ENCODE measurements around the gene SLC16A3. TPM values are rescaled to one million over a fixed set of nuclear protein-coding genes. Genes with fewer than 3 reads are reported as not detected.

SLC16A3 gene
- total and polyA plus RNA-seq, 9 of the 15 experiments (the other 6 are each of a cell fraction or from before 2014, with no cell fraction given), result 0.11 to 5.4 (median 1.2) TPM; not detected in 2

DNA sequence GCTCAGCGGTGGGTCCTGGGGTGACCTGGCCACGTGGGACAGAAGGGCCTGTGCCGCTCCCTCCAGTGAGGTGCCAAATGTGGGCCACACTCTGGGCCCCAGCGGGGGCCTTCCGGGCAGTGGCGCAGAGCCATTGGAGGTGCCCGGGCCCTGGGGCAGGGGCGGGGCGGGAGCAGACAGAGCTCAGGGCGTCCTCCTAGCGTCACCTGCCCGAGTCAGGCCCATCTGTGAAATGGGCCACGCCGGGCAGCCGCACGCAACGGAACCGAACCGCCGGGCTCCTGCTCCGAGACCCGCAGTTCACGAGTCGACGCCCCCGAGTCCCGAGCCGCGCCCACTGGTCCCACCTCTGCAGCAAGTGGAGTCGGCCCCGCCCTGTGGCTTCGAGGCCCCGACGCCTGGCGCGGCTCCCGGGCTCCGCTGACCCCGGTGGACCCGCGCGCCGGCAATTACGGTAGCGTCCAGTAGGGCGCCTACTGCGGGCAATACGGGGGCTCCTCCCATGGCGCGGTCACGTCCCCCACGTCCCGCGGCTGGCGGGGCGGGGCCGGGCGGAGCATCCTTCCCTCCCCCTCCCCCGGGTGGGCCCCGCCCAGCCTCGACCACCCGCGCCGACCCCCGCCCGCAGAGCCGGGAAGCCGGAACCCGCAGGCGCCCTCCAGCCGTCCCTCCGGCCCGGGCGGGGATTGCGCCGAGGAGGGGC, 1.9 kb downstream of the SLC16A3 start (continued):
- TF ChIP-seq ZBTB5 (IDR thresholded peaks at IDR 0.05), result no peak
- TF ChIP-seq E2F4 (CRISPR knock-in tag; IDR thresholded peaks at IDR 0.05; ENCODE audit: low read depth), result no peak
- no peak for TF ChIP-seq ZEB2 (IDR thresholded peaks at IDR 0.05)
- peak; percentile 74 for TF ChIP-seq NCOR1 (IDR thresholded peaks at IDR 0.05)
- 0 out of 2 replicates have a peak, but pooled peaks have one; percentile 12 for TF ChIP-seq ELF2 (CRISPR knock-in tag; IDR thresholded peaks at IDR 0.05)
- TF ChIP-seq ZNF668 (CRISPR knock-in tag; IDR thresholded peaks at IDR 0.05), result peak; percentile 87; the same call in 1 of the 2 replicates
- no peak for TF ChIP-seq PURB (CRISPR knock-in tag; IDR thresholded peaks at IDR 0.05; ENCODE audit: low read depth)
- TF ChIP-seq ZNF316 (IDR thresholded peaks at IDR 0.05), result no peak
- TF ChIP-seq CREB3L1 (IDR thresholded peaks at IDR 0.05; ENCODE audit: borderline replicate concordance, low read depth), result peak; percentile 51; the same call in 1 of the 2 replicates
- no peak for TF ChIP-seq IRF2 (CRISPR knock-in tag; IDR thresholded peaks at IDR 0.05)
- TF ChIP-seq, protein P1, sequence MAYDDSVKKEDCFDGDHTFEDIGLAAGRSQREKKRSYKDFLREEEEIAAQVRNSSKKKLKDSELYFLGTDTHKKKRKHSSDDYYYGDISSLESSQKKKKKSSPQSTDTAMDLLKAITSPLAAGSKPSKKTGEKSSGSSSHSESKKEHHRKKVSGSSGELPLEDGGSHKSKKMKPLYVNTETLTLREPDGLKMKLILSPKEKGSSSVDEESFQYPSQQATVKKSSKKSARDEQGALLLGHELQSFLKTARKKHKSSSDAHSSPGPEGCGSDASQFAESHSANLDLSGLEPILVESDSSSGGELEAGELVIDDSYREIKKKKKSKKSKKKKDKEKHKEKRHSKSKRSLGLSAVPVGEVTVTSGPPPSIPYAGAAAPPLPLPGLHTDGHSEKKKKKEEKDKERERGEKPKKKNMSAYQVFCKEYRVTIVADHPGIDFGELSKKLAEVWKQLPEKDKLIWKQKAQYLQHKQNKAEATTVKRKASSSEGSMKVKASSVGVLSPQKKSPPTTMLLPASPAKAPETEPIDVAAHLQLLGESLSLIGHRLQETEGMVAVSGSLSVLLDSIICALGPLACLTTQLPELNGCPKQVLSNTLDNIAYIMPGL (CRISPR knock-in tag; IDR thresholded peaks at IDR 0.05), result peak; percentile 73; the same call in 1 of the 2 replicates
- TF ChIP-seq ATF7 (IDR thresholded peaks at IDR 0.05), result peak; percentile 60
- peak; percentile 25; the same call in 1 of the 2 replicates for TF ChIP-seq RBFOX2 (IDR thresholded peaks at IDR 0.05; ENCODE audit: low read depth, low read length)
- TF ChIP-seq SP2 (IDR thresholded peaks at IDR 0.05; ENCODE audit: extremely low read depth, low read depth, low read length, poor library complexity, severe bottlenecking), result no peak
- peak; percentile 86 for TF ChIP-seq CTBP1 (IDR thresholded peaks at IDR 0.05; ENCODE audit: borderline replicate concordance)
- TF ChIP-seq, protein P2, sequence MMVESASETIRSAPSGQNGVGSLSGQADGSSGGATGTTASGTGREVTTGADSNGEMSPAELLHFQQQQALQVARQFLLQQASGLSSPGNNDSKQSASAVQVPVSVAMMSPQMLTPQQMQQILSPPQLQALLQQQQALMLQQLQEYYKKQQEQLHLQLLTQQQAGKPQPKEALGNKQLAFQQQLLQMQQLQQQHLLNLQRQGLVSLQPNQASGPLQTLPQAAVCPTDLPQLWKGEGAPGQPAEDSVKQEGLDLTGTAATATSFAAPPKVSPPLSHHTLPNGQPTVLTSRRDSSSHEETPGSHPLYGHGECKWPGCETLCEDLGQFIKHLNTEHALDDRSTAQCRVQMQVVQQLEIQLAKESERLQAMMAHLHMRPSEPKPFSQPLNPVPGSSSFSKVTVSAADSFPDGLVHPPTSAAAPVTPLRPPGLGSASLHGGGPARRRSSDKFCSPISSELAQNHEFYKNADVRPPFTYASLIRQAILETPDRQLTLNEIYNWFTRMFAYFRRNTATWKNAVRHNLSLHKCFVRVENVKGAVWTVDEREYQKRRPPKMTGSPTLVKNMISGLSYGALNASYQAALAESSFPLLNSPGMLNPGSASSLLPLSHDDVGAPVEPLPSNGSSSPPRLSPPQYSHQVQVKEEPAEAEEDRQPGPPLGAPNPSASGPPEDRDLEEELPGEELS (CRISPR knock-in tag; IDR thresholded peaks at IDR 0.05; ENCODE audit: borderline replicate concordance), result peak; percentile 45; the same call in 1 of the 2 replicates
- TF ChIP-seq MECOM (CRISPR knock-in tag; IDR thresholded peaks at IDR 0.05), result 0 out of 2 replicates have a peak, but pooled peaks have one; percentile 0
- no peak for TF ChIP-seq XRCC4 (IDR thresholded peaks at IDR 0.05; ENCODE audit: extremely low read depth, insufficient read depth, insufficient read length)
